ENCODE results near the gene GPR151.

Gene GPR151

DNA sequence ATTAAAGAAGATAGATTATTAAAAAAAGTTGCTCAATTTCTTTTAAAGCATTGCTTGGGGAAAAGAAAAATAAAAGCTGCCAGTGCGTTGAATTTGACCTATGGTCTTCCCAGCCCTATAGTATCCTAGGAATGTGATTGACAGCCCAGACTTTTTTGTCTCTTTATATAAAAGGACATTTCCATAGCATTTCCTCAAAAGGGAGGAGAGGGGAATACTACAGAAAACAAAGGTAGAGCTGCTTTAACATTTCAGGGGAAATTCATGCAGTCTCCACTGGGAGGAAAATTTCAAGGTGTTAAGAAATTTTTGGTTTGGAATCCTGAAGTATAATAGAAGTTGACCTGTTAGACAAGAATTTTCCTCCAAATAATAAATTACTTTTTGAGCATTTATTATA, 17.9 kb upstream of the GPR151 start:
- H3K4me3 ChIP-seq (ENCODE audit: low read depth, low read length) = no peak overlapping the region
- TF ChIP-seq, protein P1, sequence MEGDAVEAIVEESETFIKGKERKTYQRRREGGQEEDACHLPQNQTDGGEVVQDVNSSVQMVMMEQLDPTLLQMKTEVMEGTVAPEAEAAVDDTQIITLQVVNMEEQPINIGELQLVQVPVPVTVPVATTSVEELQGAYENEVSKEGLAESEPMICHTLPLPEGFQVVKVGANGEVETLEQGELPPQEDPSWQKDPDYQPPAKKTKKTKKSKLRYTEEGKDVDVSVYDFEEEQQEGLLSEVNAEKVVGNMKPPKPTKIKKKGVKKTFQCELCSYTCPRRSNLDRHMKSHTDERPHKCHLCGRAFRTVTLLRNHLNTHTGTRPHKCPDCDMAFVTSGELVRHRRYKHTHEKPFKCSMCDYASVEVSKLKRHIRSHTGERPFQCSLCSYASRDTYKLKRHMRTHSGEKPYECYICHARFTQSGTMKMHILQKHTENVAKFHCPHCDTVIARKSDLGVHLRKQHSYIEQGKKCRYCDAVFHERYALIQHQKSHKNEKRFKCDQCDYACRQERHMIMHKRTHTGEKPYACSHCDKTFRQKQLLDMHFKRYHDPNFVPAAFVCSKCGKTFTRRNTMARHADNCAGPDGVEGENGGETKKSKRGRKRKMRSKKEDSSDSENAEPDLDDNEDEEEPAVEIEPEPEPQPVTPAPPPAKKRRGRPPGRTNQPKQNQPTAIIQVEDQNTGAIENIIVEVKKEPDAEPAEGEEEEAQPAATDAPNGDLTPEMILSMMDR (IDR thresholded peaks at IDR 0.05; ENCODE audit: low read depth, low read length) = no peak

DNA sequence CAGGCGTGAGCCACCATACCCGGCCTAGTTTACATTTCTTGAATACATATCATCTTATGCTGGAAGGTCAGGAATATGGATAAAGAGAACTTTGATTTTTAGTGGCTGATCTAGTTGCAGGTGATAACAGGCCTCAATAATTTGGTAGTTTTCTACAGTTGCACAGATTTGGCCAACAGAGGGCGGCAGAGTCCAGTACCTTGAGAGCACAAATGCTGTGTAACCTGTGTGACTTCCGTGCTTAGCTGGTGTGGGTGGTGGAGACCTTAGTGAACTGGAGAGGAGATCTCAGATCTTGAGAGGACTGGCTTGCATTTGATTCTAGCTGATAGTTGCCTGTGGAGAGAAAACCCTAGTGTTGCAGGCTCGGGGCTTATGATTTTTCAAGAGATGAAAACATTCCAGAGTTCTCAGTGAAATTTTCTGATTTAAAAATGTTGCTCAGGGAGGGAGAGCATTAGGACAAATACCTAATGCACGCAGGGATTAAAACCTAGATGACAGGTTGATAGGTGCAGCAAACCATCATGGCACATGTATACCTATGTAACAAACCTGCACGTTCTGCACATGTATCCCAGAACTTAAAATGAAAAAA, 17.4 kb upstream of the GPR151 start:
- TF ChIP-seq, protein P1 (IDR thresholded peaks at IDR 0.05; ENCODE audit: low read depth, low read length) = peak; percentile 78
- no peak overlapping the region for H3K4me3 ChIP-seq (ENCODE audit: low read depth, low read length)

DNA sequence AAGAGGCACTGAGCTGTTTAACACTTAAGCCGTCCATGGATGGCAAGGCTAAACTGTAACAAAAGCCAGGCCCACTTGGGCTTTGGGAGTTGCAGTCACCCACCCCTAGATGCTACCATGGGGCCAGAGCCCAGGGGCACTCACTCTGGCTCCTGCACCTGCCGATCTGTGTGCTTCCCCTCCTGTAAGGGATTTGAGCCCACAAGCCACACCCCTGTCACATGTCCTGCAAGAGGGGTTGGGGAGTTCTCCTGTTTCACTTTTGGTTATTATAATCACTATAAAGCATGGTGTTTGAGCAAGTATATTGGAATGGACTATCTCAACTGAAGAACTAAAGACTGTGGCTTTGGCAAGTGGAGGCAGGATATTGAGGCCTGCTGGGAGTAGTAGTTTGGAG, 14.0 kb upstream of the GPR151 start:
- no peak overlapping the region for H3K4me3 ChIP-seq (ENCODE audit: low read depth, low read length)
- TF ChIP-seq, protein P1 (IDR thresholded peaks at IDR 0.05; ENCODE audit: low read depth, low read length) = no peak

DNA sequence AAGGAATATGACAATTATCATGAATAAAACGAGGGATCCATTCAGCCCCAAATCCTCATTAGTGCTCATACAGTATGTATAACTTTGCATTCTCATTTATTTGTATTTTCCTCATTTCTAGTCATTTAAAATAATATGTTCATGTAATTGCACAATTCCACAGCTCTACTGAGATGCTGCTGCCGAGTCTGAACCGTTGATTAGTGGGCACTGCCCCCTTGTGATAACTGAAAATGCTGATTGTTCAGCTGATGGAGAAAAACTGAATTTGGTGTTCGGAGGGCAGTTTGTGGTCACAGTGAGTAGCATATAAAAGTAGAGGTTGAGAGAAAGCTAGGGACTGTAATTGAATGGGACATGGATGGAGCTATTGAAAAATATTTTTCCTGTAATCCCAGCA, 12.2 kb upstream of the GPR151 start:
- TF ChIP-seq, protein P1 (IDR thresholded peaks at IDR 0.05; ENCODE audit: low read depth, low read length) = no peak
- no peak overlapping the region for H3K4me3 ChIP-seq (ENCODE audit: low read depth, low read length)

DNA sequence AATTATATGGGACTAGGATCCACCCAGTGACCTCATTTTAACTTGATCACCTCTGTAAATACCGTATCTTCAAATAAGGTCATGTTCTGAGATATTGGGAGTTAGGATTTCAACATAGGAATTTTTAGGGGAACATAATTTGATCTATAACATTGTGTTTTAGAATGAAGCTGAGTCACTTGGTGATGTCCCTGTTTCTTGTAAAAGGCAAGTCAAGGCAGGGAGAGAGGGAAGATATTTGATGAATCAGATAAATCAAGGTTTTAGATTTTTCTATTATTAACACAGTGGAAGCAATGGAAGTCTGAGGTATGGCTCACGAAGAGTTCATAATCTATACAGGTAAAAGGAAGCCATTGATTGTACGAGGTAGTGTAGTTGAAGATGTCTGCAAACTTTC, 11.8 kb upstream of the GPR151 start:
- TF ChIP-seq, protein P1 (IDR thresholded peaks at IDR 0.05; ENCODE audit: low read depth, low read length) = no peak
- H3K4me3 ChIP-seq (ENCODE audit: low read depth, low read length) = no peak overlapping the region

DNA sequence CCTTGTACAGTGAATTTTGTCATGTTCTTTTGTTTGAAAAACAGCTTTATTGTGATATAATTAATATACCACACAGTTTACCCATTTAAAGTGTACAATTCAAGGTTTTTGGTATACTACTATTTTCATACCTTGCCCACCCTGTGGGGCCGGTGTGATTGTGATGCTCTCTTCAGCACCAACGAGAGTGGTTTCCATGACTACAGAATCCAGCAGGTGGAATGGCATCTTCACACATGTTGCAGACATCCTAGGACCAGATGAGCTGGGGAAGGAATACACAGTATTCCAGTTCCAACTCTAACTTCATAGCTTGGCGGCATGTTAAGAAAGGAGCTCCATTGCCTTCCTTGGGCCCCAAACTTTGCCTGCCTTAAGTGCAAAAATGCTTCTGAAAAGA, 7.7 kb upstream of the GPR151 start:
- TF ChIP-seq, protein P1 (IDR thresholded peaks at IDR 0.05; ENCODE audit: low read depth, low read length) = no peak
- H3K4me3 ChIP-seq (ENCODE audit: low read depth, low read length) = no peak overlapping the region

DNA sequence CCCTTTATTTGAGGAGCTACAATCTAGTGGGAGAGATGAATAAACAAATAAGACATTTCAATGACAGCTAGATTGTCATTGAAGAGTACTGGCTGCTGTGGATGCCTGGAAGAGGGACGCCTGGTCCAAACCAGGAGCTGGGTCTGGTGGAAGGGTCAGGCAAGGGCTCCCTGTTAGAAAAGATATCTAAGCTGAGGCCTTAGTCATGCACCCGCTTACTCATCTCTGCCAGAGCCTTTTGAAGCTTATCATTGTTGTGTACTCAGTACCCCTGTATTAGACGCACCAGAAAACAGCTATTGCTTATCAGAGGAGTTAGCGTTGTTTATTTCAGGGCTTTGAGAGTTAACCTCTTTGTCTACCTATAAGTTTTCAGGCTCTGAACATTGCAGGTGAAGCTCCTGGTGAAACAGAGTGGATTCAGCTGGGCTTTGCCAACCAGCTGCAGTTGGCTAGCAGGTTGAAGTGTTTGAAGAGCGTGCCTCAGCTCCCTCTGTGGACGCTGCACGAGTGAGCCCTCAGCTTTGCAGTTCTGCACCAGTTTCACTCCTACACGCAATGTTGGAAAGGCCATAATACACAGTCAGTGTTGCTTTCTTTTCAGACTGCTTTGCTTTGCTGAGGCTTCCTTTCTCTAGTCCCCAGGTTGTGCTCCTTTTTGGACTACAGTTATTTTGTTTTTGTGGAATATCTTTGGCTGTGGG, 5.6 kb upstream of the GPR151 start:
- TF ChIP-seq, protein P1 (IDR thresholded peaks at IDR 0.05; ENCODE audit: low read depth, low read length) = no peak
- no peak overlapping the region for H3K4me3 ChIP-seq (ENCODE audit: low read depth, low read length)

Data from WI38 (cell line).